Ovary (tissue), 3 donors: Measurements from ENCODE around the gene EPHA2.

Source experiments
- EP300 ChIP-seq: sonication (generic); formaldehyde crosslinking; IDR thresholded peaks from one replicate; pipeline ENCODE4 v1.6.1; 2017; ENCODE audit warnings: antibody characterized with exemption
- POLR2A ChIP-seq: fragments of 450-650 bp; IDR thresholded peaks from one replicate; pipeline ENCODE4 v1.6.1; 2017; ENCODE audit warnings: antibody characterized with exemption, mild to moderate bottlenecking, moderate library complexity
- TF ChIP-seq, protein P1 (sequence below), 3 donors: fragments of 450-650 bp in 2 of 3; fragments of 200-600 bp in 1 of 3; IDR thresholded peaks; one replicate each; pipeline versions ENCODE4 v1.5.1 to v1.8.0; 2016 to 2022; ENCODE audit warnings: antibody characterized with exemption in 3 of 3, mild to moderate bottlenecking in 1 of 3
- donor health status: DM: no; HTN: no; CAD: no.

DNA sequence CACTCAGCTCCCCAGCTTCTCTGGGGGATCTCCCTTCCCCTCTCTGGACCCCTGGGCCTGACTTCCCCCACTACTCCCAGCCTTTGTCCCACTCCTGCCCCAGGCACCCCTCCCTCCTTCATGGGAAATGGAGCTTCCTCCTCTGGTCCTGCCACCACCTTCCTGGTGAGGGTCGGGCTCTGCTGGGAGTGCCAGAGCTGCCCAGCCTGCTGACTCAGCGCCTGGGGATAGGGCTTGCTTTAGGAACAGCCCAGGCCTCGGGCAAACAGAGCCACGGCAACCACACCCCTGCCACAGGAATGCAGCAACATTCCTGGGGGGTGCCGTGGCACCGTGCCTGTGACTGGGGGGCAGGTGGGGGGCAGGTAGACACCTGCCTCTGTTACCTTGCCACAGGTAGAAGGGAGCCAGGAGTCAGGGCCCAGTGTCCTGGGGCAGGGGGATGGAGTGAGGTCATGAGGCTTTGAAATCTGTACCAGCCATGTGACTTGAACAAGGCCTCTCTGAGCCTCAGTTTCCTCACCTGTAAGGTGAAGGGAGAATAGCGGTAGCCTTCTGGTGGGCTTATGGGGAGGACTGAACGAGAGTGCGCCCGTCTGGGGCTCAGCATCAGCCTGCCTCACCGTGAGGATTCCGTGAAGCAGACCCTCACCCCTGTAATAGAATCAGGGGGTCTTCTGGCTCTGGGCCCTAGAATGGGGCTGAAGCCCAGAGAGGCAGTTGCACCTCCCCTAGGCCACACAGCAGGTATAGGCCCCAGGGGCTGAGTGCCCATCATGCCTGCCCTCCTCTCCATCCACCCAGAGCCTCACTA is 17.8 kb upstream of the EPHA2 start:
- TF ChIP-seq POLR2A: no peak
- TF ChIP-seq, protein P1, sequence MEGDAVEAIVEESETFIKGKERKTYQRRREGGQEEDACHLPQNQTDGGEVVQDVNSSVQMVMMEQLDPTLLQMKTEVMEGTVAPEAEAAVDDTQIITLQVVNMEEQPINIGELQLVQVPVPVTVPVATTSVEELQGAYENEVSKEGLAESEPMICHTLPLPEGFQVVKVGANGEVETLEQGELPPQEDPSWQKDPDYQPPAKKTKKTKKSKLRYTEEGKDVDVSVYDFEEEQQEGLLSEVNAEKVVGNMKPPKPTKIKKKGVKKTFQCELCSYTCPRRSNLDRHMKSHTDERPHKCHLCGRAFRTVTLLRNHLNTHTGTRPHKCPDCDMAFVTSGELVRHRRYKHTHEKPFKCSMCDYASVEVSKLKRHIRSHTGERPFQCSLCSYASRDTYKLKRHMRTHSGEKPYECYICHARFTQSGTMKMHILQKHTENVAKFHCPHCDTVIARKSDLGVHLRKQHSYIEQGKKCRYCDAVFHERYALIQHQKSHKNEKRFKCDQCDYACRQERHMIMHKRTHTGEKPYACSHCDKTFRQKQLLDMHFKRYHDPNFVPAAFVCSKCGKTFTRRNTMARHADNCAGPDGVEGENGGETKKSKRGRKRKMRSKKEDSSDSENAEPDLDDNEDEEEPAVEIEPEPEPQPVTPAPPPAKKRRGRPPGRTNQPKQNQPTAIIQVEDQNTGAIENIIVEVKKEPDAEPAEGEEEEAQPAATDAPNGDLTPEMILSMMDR (IDR thresholded peaks at IDR 0.05): no peak
- no peak for TF ChIP-seq EP300
